Measurements from ENCODE around the gene CCSER2. TPM values are rescaled to one million over a fixed set of nuclear protein-coding genes. Genes with fewer than 3 reads are reported as not detected.
A peak's percentile ranks its signal among the peaks of the same experiment; 100 is the strongest.

The CCSER2 gene
- total and polyA plus RNA-seq, 4 donors: 9.4 to 83.5 (median 32.5) TPM

GRCh38 chr10:84353052-84353803, 24.8 kb downstream of the CCSER2 start:
- Histone ChIP-seq H3K4me1 (ENCODE audit: control insufficient read depth in 5 of 5, insufficient read depth in 5 of 5, low read length in 5 of 5) (peaks cover 0 to 12% (median 5%) of the 10 kb centered on the region in 5 donors), H3K27ac (ENCODE audit: low read depth in 1 of 2, low read length in 1 of 2) (peak overlapping the region in 1 of 2 donors; percentile 59), H3K9ac (ENCODE audit: insufficient read depth in 1 of 2, low read length in 2 of 2) (no peak overlapping the region), H3K4me3 (no peak overlapping the region), H3K36me3 (ENCODE audit: control insufficient read depth in 4 of 4, insufficient read depth in 4 of 4, low read length in 4 of 4) (peaks cover 0 to 3% (median under 1%) of the 10 kb centered on the region in 4 donors), H3K9me3 (ENCODE audit: control insufficient read depth in 4 of 4, insufficient read depth in 3 of 4, low read length in 3 of 4) (no peaks in the 10 kb centered on the region), H3K27me3 (ENCODE audit: control insufficient read depth in 3 of 3, insufficient read depth in 3 of 3, low read length in 2 of 3) (no peaks in the 10 kb centered on the region)
- TF ChIP-seq, protein P1, sequence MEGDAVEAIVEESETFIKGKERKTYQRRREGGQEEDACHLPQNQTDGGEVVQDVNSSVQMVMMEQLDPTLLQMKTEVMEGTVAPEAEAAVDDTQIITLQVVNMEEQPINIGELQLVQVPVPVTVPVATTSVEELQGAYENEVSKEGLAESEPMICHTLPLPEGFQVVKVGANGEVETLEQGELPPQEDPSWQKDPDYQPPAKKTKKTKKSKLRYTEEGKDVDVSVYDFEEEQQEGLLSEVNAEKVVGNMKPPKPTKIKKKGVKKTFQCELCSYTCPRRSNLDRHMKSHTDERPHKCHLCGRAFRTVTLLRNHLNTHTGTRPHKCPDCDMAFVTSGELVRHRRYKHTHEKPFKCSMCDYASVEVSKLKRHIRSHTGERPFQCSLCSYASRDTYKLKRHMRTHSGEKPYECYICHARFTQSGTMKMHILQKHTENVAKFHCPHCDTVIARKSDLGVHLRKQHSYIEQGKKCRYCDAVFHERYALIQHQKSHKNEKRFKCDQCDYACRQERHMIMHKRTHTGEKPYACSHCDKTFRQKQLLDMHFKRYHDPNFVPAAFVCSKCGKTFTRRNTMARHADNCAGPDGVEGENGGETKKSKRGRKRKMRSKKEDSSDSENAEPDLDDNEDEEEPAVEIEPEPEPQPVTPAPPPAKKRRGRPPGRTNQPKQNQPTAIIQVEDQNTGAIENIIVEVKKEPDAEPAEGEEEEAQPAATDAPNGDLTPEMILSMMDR (IDR thresholded peaks at IDR 0.05; ENCODE audit: control extremely low read depth, extremely low read depth): no peak
- DNase-seq: no peak
- WGBS, 2 donors: 65 to 75% methylated on average over 11 of the region's 11 CpGs
- ATAC-seq (ENCODE audit: insufficient read depth, low FRiP score): no peak

GRCh38 chr10:84354623-84355022, 26.2 kb downstream of the CCSER2 start:
- TF ChIP-seq, protein P1 (IDR thresholded peaks at IDR 0.05; ENCODE audit: control extremely low read depth, extremely low read depth): no peak
- H3K4me1 ChIP-seq (ENCODE audit: control insufficient read depth in 5 of 5, insufficient read depth in 5 of 5, low read length in 5 of 5): peaks cover 0 to 13% (median 3%) of the 10 kb centered on the region in 5 donors
- no peak overlapping the region for H3K9ac ChIP-seq (ENCODE audit: insufficient read depth in 1 of 2, low read length in 2 of 2)
- no peak for ATAC-seq (ENCODE audit: insufficient read depth, low FRiP score)
- no peak overlapping the region for H3K4me3 ChIP-seq
- H3K36me3 ChIP-seq (ENCODE audit: control insufficient read depth in 4 of 4, insufficient read depth in 4 of 4, low read length in 4 of 4): peaks cover 0 to 3% (median under 1%) of the 10 kb centered on the region in 4 donors
- no peak overlapping the region for H3K27ac ChIP-seq (ENCODE audit: low read depth in 1 of 2, low read length in 1 of 2)
- H3K9me3 ChIP-seq (ENCODE audit: control insufficient read depth in 4 of 4, insufficient read depth in 3 of 4, low read length in 3 of 4): no peaks in the 10 kb centered on the region
- H3K27me3 ChIP-seq (ENCODE audit: control insufficient read depth in 3 of 3, insufficient read depth in 3 of 3, low read length in 2 of 3): no peaks in the 10 kb centered on the region
- DNase-seq: no peak
- WGBS, 2 donors: 87 to 95% methylated on average over 4 of the region's 4 CpGs

DNA sequence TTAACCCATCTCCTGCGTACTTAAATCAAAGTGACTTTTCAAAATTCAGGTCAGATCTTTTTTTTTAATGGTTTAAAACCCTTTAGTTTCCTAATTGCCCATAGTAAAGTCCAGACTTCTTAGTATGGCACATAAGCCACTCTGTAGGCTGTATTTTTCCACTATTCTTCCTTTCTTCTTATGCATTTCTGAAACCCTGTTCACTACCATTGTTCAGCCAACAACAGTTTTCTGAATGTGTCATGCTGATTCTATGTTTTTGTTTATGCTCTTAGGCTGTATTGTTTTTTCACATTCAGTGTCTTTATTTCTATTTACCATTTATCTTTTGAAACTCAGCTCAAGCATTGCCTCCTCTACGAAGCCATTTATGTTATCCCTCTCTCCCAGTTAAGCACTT, 26.7 kb downstream of the CCSER2 start:
- no peak overlapping the region for H3K27ac ChIP-seq (ENCODE audit: low read depth in 1 of 2, low read length in 1 of 2)
- 86 to 94% methylated on average over 2 of the region's 2 CpGs for WGBS, 2 donors
- no peak for ATAC-seq (ENCODE audit: insufficient read depth, low FRiP score)
- peaks cover 0 to 3% (median 0%) of the 10 kb centered on the region in 4 donors for H3K36me3 ChIP-seq (ENCODE audit: control insufficient read depth in 4 of 4, insufficient read depth in 4 of 4, low read length in 4 of 4)
- TF ChIP-seq, protein P1 (IDR thresholded peaks at IDR 0.05; ENCODE audit: control extremely low read depth, extremely low read depth): no peak
- H3K27me3 ChIP-seq (ENCODE audit: control insufficient read depth in 3 of 3, insufficient read depth in 3 of 3, low read length in 2 of 3): no peaks in the 10 kb centered on the region
- H3K9me3 ChIP-seq (ENCODE audit: control insufficient read depth in 4 of 4, insufficient read depth in 3 of 4, low read length in 3 of 4): no peaks in the 10 kb centered on the region
- DNase-seq: no peak
- H3K4me1 ChIP-seq (ENCODE audit: control insufficient read depth in 5 of 5, insufficient read depth in 5 of 5, low read length in 5 of 5): peaks cover 0 to 13% (median 3%) of the 10 kb centered on the region in 5 donors
- no peak overlapping the region for H3K9ac ChIP-seq (ENCODE audit: insufficient read depth in 1 of 2, low read length in 2 of 2)
- no peak overlapping the region for H3K4me3 ChIP-seq
